Jurkat, Clone E6-1 (cell line): ENCODE results near the gene IGFN1.
"Not testable (repeated sequence)": the region's sequence is repeated elsewhere in the genome, so short reads cannot be mapped to it uniquely, and the experiment has no call there.

Source experiments
- DNase-seq: peaks from one replicate; pipeline ENCODE4 v3.0.0-alpha.2; 2011; ENCODE audit warnings: low read depth, low spot score
- H3K4me3 ChIP-seq: 2 replicates; pipeline ENCODE4 v1.5.1; 2011; ENCODE audit warnings: mild to moderate bottlenecking, low read length, control low read depth, moderate library complexity

Gene IGFN1

DNA sequence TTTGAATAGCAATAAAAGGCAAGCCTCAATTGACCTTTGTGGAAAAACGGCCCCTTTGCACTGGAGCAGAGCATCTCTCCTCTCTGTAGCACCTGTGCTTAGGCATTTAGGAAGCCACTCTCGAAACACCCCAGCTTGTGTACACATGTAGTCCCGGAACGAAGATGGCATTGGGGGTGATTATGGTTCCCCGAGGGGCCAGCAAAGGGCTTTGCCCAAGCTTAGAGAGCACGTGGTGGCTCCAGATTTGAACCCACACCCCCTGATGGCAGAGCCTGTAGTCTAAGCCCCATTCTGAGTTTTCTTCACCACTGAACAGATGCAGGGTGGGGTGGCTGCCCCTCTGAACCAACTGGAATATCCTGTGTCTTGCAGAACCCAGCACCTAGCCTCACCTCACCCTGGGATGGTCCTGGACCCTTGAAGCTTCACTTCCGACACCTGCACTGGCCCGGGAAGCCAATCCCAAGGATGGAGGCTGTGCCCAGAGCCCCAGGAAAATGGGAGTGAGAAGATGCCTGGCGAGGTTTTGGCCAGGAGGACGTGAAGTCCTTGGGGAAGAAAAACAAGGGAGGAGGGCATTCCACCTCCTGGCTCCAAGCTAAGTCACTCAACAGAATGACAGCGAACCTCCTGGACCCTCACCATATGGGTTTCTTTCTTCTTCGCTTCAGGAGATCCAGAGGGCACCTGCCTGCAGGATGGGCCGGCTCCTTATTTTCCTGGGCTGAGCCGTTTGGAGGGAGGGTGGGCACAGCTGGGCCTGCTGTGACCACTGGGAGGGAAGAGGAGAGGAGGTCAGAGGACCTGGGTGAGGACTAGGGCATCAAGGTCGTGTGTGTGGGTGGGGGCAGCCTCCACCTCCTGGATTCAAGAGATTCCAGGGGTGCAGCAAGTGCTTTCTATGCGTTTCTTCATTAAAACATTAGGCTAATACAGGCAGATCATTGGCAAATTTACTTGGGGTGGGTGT is 37.7 kb downstream of the IGFN1 start:
- no peak for DNase-seq
- H3K4me3 ChIP-seq = no peak overlapping the region

DNA sequence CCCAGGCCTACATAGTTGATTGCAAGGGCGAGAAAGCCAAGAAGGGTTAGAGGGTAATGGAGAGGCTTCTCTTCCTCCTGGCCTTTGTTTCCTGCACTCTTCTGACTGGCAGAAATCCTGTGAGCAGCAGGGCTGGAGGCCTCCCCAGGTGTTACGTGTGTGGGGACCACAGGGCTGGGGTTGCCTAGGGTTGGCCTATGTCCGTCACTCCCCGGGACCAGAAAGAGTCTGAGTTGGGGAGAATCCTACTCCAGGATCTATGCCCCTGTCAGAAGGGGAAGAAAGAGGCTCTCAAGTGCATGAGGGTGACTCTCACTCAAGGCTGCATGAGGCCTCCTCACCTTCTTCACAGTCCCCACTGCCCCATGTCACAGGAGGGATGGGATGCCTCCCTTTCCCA is 38.5 kb downstream of the IGFN1 start:
- no peak for DNase-seq
- no peak overlapping the region for H3K4me3 ChIP-seq

DNA sequence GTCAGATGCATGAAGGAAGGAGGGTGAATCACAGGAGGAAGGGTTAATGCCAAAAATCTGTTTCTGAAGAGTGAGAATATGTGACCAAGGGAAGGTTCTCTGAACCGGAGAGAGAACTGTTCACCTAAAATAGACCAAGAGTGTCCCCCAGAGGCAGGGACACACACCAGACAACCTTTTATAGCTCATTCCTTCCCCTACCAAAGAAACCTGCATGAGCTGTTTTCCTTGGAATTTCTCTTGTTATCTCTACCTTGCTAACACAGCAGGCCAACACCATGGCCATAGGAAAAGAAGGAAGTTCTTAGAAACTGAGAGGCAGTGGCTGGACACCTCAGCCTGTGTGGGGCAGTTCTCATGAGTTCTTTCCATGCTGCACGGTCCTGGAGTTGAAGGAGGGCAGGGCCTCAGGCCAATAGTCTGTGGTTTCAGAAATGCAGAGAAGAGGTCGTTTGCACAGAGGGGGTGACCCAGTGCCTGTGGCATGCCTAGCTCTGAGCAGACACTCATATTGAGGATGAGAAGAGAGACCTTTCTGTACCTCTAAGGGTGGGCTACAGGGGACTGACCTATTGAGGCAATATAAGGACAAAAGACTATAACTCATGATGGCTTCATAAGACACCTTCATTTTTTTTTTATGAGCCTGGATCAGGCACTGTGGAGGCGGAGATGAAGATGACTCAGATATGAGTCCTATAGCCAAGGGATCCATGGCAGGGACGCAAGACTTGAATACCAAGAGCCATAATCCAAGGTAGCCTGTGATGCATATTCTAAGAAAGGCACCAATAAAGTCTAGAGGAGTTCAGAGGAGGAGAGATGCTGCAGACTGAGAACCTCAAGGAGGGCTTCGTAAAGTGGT is 39.4 kb downstream of the IGFN1 start:
- DNase-seq = no peak
- no peak overlapping the region for H3K4me3 ChIP-seq

DNA sequence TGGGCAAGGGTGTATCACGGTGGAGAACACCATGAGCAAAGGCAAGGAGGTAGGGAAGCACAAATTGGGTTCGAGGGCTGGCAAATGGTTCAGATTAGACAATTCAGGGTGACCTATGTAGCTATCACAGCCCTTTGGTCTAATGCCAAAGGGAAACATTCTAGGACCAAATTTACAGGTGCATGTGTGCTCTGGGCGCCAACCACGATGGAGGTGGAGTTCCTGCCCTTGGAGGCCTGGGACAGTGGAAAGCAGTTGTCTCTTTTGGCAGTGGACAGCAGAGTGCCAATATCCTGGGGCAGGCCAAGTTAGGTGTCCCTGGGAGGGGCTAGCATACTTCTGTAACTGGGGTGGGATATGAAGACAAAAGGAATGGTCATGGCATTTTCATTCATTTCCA is 40.1 kb downstream of the IGFN1 start:
- H3K4me3 ChIP-seq = no peak overlapping the region
- no peak for DNase-seq

DNA sequence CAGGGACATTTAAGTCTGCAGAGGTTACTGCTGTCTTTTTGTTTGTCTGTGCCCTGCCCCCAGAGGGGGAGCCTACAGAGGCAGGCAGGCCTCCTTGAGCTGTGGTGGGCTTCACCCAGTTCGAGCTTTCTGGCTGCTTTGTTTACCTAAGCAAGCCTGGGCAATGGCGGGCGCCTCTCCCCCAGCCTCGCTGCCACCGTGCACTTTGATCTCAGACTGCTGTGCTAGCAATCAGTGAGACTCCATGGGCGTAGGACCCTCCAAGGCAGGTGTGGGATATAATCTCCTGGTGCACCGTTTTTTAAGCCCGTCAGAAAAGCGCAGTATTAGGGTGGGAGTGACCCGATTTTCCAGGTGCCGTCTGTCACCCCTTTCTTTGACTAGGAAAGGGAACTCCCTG is 49.0 kb downstream of the IGFN1 start:
- not testable (repeated sequence) for DNase-seq, H3K4me3 ChIP-seq

DNA sequence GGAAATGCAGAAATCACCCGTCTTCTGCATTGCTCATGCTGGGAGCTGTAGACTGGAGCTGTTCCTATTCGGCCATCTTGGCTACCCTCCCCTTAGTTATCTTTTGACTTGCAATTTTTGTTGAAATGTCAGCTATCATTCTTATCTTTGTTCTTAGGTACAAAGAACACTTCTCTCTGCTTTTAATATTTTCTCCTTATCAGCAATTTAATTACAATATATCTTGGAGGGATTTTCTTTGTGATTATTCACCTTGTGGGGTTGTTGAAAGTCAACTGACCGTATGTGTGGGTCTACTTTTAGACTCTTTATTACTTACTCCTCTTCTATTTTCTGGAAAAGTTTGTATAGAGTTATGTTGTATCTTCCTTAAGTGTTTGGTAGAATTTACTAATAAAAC is 49.5 kb downstream of the IGFN1 start:
- no peak for DNase-seq
- H3K4me3 ChIP-seq = no peak overlapping the region

DNA sequence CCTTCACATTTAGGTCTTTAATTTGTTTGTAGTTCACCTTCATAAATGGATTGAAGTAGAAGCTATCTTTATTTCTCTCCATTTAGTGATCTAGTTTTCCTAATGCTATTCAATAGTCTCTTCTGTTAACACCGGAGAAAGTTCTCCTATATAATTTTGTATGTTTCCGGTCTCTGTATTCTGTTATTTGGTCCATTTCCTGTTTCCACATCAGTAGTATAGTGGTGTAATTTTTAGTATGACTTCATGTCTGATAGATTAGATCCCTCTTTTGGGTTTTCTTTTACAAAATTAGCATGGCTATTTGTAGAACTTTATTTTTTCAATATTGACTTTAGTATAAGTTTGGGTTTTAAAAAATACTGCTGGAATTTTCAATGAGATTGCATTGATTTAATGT is 51.1 kb downstream of the IGFN1 start:
- no peak for DNase-seq
- H3K4me3 ChIP-seq = no peak overlapping the region

DNA sequence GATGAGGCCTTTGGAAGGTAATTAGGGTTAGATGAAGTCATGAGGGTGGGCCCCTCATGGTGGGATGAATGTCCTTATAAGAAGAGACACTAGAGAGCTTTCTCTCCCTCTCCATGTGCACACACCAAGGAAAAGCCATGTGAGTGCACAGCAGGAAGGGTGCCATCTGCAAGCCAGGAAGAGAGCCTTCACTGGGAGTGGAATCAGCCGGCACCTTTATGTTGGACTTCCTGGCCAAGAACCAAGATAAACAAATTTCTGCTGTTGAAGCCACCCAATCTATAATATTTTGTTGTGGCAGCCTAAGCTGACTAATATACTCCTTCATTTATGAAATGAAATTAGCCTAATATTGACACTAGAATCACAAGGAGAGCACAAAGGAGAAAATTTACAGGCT is 54.5 kb downstream of the IGFN1 start:
- H3K4me3 ChIP-seq = no peak overlapping the region
- no peak for DNase-seq

DNA sequence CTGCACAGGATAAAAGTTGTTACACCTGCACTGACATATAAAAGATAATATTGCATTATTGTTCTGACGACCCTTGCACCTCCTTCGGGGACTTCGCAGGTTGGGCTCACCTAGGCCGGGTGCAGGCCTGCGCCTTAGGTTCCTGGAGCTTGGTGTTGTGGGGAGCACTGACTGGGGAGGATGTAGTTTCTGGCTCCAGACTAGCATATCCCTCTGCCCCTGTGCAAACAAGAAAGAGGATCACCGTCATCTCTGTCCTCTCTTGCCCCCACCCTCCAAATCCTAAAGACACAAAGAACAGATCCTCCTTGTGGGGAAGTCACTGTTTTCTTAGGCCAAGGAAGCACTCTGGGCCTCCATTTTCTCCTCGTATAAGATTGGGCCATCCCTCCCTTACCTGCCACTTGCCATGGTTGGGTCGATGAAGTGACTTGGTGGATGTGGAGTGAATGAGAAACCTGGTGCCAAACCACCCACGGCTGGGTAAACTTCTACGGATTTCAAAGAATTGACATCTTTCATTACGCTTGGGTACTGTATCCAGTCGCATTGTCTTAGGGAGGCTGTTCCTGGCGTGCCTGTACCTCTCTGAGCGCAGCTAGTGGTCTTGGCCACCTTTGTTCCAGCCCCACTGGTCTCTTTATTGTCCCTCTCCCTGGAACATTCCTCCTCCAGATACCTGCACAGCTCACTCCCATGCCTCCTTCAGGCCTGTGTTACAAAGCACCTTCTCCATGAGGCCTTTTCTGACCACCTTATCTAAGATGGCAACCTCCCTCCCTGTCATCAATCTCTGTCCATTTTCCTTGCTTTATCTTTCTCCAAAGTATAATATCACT is 58.3 kb downstream of the IGFN1 start:
- no peak for DNase-seq
- no peak overlapping the region for H3K4me3 ChIP-seq

DNA sequence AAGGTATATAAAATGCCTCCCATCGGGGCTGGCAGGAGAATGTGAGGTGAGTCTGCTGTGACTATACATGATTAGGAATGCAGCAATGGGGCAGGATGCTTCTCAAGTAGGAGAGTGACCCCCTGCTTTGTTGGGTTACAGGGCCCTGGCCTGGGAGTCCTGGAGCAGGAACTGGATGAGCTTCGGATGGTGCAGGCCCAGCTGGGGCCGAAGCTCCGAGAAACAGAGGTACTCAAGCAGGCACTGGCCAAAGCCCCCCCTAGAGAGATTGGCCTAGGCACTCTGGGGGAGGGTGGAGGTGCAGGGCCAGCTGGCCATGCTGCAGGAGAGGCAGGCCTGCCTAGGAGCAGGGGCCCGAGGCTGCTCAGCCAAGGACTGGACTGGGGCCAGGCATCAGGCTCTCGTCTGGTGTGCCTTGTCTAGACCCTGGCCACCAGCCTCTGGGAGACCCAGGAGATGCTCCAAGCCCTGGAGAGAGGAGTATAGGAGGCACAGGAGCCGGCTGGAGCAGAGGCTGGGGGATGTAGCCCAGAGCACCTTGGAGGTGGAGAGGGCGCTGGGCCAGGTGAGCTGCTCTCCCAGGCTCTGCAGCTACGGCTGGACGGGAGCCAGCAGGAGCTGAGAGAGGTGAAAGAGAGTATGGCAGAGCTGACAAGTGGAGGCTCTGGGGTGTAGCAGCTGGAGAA is 59.8 kb downstream of the IGFN1 start:
- no peak overlapping the region for H3K4me3 ChIP-seq
- DNase-seq = no peak

DNA sequence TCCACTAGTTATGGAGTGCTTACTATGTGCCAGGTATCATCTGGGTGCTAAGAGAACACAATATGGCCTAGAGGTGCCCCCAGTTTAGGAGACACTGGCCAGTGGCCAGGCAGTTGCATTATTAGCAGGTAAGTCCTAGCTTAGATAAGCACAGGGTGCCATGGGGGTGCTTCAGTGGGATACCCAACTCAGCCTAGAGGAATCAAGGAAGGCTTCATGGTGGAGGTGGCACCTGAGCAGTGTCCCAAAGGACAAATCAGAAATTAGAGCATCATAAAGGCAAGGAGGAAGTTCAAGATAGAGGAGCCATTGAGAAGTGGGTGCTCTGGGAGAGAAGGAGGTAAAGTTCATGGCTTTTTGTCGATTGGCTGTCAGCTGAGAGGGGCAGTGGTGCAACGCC is 60.8 kb downstream of the IGFN1 start:
- DNase-seq = no peak
- no peak overlapping the region for H3K4me3 ChIP-seq

DNA sequence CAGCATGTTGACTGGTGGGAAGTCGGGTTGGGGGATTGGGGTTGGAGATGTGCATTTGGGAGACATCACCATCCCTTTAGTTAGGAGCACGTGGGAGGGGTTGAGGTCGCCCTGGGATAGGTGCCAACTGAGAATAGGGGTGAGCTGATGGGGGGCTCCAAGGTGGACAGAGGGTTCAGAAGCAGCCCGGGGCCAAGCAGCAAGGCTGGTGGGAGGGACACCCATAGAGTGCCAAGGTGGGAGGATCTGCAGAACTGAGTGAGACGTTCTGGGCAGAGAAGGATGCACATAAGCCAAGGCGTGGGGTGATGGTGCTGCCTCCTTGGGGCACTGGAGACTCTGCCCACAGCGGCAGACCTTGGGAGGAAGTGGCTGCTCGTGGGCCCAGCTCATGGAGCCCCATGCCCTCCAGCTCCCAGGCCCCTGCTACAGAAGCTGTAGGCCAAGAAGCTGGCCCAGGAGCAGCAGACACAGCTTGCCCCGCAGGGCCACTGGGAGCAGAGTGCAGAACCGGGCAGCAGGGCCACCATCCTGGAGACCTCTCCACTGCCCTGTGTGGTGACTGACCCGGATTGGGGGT is 61.3 kb downstream of the IGFN1 start:
- DNase-seq = no peak
- H3K4me3 ChIP-seq = no peak overlapping the region

DNA sequence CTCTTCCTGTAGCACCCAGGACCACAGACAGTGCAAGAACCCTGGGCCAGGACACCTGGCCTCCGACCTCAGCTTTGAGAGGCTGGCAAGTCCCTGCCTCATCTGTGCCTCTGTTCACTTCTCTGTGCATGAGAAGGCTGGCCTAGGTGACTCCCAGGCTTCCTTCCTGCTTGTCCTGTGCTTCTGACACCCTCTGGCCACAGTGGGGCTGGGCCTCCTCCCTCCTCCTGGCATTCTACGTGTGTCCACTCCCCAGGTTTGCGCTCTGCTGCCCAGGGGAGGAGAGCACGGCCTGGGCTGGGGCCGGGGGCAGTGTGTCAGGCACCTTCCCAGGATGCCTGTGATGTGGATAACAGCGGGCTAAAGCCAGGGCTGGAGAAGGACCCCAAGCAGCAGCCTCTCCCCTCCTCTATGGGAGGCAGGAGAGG is 62.3 kb downstream of the IGFN1 start:
- no peak overlapping the region for H3K4me3 ChIP-seq
- no peak for DNase-seq

DNA sequence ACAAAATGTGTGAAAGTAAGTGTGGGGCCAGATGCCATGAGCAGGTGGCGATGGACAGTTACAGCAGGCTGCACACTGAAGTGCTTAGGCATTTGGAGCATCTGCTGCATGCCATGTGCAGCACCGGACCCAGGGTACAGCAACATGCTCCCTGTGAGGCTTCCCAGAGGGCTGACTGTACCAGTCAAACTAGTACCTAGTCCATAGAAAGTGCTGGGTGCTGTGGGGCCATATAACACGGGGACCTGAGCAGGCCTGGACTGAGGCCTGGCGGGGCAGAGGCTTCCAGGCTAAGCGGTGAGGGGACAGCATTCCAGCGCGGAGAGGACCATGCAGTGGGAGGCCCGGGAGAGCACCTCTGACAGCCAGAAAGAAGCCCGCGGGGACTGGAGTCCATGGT is 62.8 kb downstream of the IGFN1 start:
- no peak for DNase-seq
- no peak overlapping the region for H3K4me3 ChIP-seq

DNA sequence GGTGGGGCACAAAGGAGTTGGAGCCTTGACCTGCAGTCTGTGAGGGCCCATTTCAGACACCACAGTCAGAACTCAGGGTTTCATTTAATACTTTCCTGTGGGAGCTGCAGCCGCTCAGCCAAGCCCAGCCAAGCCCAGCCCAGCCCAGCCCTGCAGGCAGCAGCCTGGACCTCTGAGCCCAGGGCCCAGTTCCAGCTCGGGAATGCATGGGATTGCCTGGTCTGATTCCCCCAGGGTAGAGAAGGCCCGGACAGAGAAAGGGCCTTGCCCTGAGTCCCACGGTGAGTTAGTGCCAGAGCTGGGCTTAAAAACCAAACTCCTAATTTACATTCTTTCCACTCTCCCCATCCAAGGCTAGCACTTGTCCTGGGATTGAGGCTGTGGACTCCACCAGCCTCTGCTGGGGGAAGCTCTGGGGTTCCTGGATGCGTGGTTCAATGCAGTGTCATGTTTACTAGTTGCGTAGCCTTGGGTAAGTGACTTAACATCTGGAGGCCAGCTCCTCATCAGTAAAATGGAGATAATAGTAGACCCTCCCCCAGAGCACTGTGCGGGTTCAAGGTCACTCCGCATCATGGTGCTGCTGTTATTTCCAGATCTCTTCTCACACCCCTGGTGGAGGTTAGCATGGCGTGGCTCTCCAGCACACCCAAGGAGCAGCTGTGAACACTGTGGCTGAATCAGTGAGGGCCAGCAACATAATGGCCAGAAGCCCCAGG is 63.4 kb downstream of the IGFN1 start:
- H3K4me3 ChIP-seq = no peak overlapping the region
- DNase-seq = no peak

DNA sequence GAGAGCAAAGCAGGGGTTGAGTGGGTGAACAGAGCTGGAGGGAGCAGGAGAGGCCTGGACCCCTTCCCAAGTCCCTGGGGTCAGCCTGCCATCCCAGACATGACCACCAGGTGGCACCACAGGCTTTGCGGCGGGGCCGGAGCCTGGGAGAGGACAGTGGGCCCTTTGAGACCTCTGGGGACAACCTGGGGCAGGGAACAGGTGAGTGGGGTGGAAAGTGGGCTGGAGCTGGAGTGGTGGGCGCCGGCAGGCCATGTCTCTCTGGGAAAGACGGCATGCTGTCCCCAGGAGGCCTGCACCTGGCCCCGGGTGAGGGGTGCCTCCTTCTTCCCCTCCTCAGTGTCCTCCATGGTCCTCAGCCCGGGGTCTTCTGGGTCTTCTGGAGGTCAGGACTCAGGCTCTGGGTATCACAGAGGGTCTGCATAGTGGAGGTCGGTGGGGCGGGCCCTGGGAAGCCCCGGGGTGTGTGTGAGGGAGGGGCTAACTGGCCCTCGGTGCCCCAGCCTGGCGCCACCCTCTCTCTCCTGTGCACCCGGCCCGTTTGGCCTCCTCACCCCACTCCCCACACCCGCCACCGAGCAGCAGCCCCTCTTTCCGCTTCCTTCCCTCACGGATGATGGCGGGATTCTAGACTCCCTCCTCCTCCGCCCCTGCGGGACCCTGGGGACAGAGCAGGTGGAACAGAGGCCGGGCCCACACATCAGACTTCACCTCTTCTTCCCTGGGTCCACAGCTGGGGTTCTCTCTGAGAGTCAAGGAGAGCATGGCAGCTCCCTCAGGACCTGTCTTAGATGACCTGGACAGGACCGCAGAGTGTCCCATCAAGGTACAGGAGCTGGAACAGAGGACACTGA is 64.2 kb downstream of the IGFN1 start:
- peak; percentile 19 for DNase-seq
- no peak overlapping the region for H3K4me3 ChIP-seq
